Measurements from ENCODE around the gene HAX1.
"Not testable (repeated sequence)": the region's sequence is repeated elsewhere in the genome, so short reads cannot be mapped to it uniquely, and the experiment has no call there.

GRCh38 chr1:154287591-154287990, 15.2 kb downstream of the HAX1 start:
- not testable (repeated sequence) for TF ChIP-seq EZH2 (IDR thresholded peaks at IDR 0.05; ENCODE audit: insufficient read depth, poor library complexity, severe bottlenecking); EZH2phosphoT487 (IDR thresholded peaks at IDR 0.05; ENCODE audit: insufficient read depth, low read depth)
